HUES48 (cell line): ENCODE data around the gene SPIC.
A peak's percentile ranks its signal among the peaks of the same experiment; 100 is the strongest.
"Not testable (repeated sequence)": the region's sequence is repeated elsewhere in the genome, so short reads cannot be mapped to it uniquely, and the experiment has no call there.

Source experiments
- H3K27ac ChIP-seq: one replicate; pipeline ENCODE4 v1.7.0; 2013; ENCODE audit warnings: low read depth, low read length, inconsistent platforms
- H3K27me3 ChIP-seq: 2 replicates; pipeline ENCODE4 v1.6.1; 2013; ENCODE audit warnings: mild to moderate bottlenecking, low read length; ENCODE audit not compliant: control insufficient read depth, insufficient read depth
- H3K36me3 ChIP-seq: 2 replicates; pipeline ENCODE4 v1.6.1; 2013; ENCODE audit warnings: low read length; ENCODE audit not compliant: control insufficient read depth, insufficient read depth
- H3K4me1 ChIP-seq: 2 replicates; pipeline ENCODE4 v1.6.1; 2013; ENCODE audit warnings: mild to moderate bottlenecking, low read length; ENCODE audit not compliant: control insufficient read depth, insufficient read depth
- H3K4me3 ChIP-seq: 2 replicates; pipeline ENCODE4 v1.5.1; 2013; ENCODE audit warnings: mild to moderate bottlenecking, low read depth, low read length
- H3K9ac ChIP-seq: 2 replicates; pipeline ENCODE4 v1.6.1; 2013; ENCODE audit warnings: mild to moderate bottlenecking, low read depth, low read length, moderate library complexity
- H3K9me3 ChIP-seq: 2 replicates; pipeline ENCODE4 v1.6.1; 2013; ENCODE audit warnings: low read length; ENCODE audit not compliant: control insufficient read depth, insufficient read depth

Gene SPIC

DNA sequence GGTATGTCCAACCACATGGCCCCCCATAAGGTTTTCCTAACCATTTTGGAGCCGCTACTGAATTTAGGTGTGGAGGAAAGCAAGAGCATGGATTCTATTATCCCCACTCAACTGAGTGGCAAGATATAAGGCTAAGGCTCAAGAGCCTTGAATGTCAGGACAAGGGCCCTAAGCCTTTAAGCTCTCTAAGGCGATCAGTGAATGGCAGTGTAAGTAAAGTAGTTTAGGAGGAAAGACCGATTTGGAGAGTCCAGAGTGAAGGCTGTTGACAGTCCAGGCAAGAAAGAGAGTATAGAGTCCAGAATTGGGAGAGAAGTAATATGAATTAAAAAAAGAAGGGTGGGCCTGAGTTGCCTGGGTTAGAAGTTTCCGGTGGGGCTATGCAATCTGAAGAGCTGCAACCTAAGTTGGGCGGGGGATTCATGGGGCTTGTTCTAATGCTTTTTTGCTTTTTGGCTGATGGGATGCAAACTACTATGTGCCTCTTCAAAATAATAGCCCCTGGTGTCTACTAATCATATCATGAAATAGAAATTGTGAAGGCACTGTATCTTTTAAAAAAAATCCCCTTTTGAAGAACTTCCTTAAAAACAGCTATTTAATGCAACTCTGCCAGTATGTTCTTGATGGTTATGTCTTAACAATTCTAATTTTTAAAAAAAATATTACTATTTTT lies at the start of gene SPIC:
SPIC (plus strand) TSS at position 626 of the 676 bp plus-strand sequence. CDS start 1,569 bp downstream, outside the sequence.
- H3K4me1 ChIP-seq = peaks cover 17% of the 10 kb centered on the region
- H3K36me3 ChIP-seq = no peaks in the 10 kb centered on the region
- H3K9ac ChIP-seq = no peak within 1 kb of the TSS
- no peaks in the 10 kb centered on the region for H3K9me3 ChIP-seq
- no peak within 1 kb of the TSS; the same call in 1 of the 2 replicates for H3K4me3 ChIP-seq
- no peaks in the 10 kb centered on the region for H3K27me3 ChIP-seq
- H3K27ac ChIP-seq = no peak within 1 kb of the TSS

DNA sequence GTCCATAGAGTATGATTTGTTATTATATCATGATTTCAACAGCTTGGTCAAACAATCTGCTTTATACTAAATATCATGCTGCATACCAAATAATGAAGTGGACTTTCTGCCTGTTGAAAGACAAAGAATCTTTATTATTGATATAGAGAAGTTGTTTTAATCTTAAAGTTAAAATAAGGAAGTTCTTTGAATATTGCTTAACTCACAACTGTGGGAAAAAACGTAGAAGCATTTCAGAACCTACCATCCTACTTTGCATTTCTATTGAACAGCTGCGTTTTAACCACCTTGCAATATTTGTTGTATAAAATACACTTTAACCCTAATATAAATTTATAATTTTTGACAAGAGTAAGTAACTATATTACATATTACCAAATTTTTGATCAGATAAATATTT lies 44.7 kb upstream of the SPIC start:
- Histone ChIP-seq H3K4me3 (no peak overlapping the region), H3K36me3 (no peaks in the 10 kb centered on the region), H3K4me1 (no peaks in the 10 kb centered on the region), H3K9ac (no peak overlapping the region), H3K27me3 (no peaks in the 10 kb centered on the region), H3K9me3 (no peaks in the 10 kb centered on the region), H3K27ac (no peak overlapping the region)

DNA sequence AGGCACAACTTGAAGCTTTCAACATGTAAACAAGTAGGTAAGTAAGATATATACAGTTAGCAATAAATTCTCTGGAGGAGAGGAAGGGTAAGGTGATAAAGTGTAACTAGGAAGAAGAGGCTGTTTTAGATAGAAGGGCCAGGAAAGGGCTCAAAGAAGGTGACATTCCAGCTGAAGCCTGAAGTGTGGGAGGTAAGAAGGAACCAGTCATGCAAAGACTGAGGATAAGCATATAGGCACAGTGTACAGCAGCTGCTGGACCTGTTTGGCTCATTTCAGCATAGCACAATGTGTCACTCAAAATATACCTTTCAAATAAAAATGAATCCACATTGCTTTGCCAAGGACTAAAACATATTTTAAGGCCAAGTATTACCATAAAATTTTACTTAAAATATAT lies 39.0 kb upstream of the SPIC start:
- no peaks in the 10 kb centered on the region for H3K36me3 ChIP-seq
- H3K27me3 ChIP-seq = no peaks in the 10 kb centered on the region
- H3K4me1 ChIP-seq = no peaks in the 10 kb centered on the region
- no peak overlapping the region for H3K9ac ChIP-seq
- H3K4me3 ChIP-seq = no peak overlapping the region
- H3K27ac ChIP-seq = no peak overlapping the region
- H3K9me3 ChIP-seq = no peaks in the 10 kb centered on the region

DNA sequence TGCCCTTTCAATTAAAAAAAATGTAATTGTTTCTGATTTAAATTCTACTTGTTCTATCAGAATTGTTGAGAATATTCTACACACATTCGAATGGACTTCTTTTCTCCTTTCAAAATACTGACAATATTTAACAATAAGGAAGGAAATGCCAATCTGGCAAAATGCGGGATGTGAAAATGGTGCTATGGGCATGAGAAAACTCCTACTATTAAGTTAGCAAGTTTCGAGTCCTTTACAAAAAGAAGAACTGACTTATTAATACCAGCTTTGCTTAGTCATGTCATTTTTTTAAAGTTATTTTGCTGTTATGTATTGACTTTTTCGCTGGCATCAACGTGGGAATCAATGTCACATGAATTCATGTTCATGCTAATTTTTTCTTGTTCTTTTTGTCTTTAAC lies 35.9 kb upstream of the SPIC start:
- H3K4me1 ChIP-seq = no peaks in the 10 kb centered on the region
- no peaks in the 10 kb centered on the region for H3K36me3 ChIP-seq
- H3K27ac ChIP-seq = no peak overlapping the region

GRCh38 chr12:101441461-101442224 lies 33.5 kb upstream of the SPIC start:
- H3K9me3 ChIP-seq = no peaks in the 10 kb centered on the region
- H3K4me3 ChIP-seq = no peak overlapping the region
- no peaks in the 10 kb centered on the region for H3K36me3 ChIP-seq
- no peak overlapping the region for H3K27ac ChIP-seq
- H3K27me3 ChIP-seq = no peaks in the 10 kb centered on the region
- no peak overlapping the region for H3K9ac ChIP-seq
- no peaks in the 10 kb centered on the region for H3K4me1 ChIP-seq

More for the DNA sequence above, 35.9 kb upstream of the SPIC start:
- Histone ChIP-seq H3K27me3 (no peaks in the 10 kb centered on the region), H3K9ac (no peak overlapping the region), H3K4me3 (no peak overlapping the region), H3K9me3 (no peaks in the 10 kb centered on the region)

DNA sequence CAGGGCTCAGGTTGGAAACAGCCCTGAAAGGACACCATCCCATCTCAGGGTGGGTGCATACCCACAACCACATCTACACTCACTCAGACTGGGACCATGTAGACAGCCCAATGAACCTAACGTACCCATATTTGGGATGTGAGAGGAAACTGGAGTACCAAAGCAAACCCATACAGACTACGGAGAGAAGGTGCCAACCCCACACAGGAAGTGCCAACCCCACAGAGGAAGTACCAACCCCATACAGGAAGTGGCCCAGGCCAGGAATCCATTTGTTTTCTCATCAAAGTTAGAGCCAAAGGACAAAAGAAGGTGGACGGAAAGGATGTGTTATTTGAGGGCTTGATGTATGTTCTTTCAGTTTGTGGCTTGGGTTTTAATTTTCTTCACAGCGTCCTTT lies 19.5 kb upstream of the SPIC start:
- Histone ChIP-seq H3K9me3 (peaks cover 4% of the 10 kb centered on the region), H3K9ac (no peak overlapping the region), H3K4me1 (no peaks in the 10 kb centered on the region), H3K27me3 (no peaks in the 10 kb centered on the region), H3K27ac (no peak overlapping the region), H3K4me3 (no peak overlapping the region), H3K36me3 (no peaks in the 10 kb centered on the region)

- peak overlapping the region; percentile 42 for H3K27ac ChIP-seq
- H3K27me3 ChIP-seq = no peaks in the 10 kb centered on the region
- H3K9me3 ChIP-seq = peaks cover 4% of the 10 kb centered on the region
- H3K4me1 ChIP-seq = no peaks in the 10 kb centered on the region
- no peak overlapping the region for H3K9ac ChIP-seq
- no peak overlapping the region for H3K4me3 ChIP-seq
- no peaks in the 10 kb centered on the region for H3K36me3 ChIP-seq
Measured at GRCh38 chr12:101459642-101460346, 15.3 kb upstream of the SPIC start.

DNA sequence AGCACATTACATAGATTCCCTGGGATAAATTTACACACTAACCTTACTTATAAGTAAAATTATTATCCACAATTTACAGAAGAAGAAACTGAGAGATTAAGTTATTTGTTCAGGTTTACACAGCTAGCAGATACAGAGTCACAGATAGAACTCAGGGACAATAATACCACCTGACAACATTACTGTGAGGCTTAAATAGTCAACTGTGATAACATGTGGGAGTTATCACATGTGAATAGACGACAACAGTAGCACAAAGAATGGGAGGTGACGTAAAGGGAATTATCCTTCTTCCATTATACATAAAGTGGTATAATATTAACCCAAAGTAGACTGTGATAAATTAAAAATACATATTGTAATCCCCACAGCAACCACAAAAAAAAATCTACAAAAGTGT lies 6.2 kb upstream of the SPIC start:
- Histone ChIP-seq H3K27me3 (no peaks in the 10 kb centered on the region), H3K27ac (no peak overlapping the region), H3K4me3 (no peak overlapping the region), H3K9me3 (no peaks in the 10 kb centered on the region), H3K4me1 (peaks cover 8% of the 10 kb centered on the region), H3K36me3 (no peaks in the 10 kb centered on the region), H3K9ac (no peak overlapping the region)

DNA sequence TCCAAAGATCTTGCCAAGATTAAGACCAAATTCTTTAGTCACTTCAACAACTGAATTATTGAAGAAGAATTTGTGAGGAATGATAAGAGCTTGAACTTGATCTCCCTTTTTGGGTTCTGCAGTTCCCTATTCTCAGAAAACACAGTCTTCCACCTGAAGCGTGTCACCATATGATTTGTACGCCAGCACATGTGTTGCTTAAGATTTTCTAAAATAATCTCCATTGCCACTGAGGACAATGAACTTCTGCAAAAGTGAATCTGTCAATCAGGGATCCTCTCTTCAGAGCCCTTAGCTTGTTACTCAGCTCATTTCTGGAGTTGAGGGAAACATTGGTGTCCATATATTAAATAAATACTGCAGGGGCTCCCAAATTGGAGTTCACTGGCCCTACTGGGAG lies 4.2 kb upstream of the SPIC start:
- Histone ChIP-seq H3K4me3 (no peak overlapping the region), H3K4me1 (peaks cover 17% of the 10 kb centered on the region), H3K9ac (no peak overlapping the region), H3K27ac (no peak overlapping the region), H3K9me3 (no peaks in the 10 kb centered on the region), H3K27me3 (no peaks in the 10 kb centered on the region), H3K36me3 (no peaks in the 10 kb centered on the region)

DNA sequence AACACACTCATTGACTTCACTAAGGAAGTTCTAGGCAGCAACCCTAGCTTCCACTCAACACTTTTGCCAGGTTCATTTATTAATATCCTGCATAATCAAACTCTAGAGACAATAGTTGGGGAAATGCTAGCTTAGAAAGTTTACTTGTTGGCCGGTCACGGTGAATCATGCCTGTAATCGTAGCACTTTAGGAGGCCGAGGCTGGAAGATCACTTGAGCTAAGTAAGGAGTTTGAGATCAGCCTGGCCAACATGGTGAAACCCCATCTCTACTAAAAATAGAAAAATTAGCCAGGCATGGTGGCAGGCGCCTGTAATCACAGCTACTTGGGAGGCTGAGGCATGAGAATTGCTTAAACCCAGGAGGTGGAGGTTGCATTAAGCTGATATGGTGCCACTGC lies 3.3 kb upstream of the SPIC start:
- H3K9ac ChIP-seq, H3K27ac ChIP-seq, H3K9me3 ChIP-seq, H3K4me3 ChIP-seq, H3K36me3 ChIP-seq, H3K27me3 ChIP-seq: not testable (repeated sequence)
- H3K4me1 ChIP-seq = peaks cover 17% of the 10 kb centered on the region

DNA sequence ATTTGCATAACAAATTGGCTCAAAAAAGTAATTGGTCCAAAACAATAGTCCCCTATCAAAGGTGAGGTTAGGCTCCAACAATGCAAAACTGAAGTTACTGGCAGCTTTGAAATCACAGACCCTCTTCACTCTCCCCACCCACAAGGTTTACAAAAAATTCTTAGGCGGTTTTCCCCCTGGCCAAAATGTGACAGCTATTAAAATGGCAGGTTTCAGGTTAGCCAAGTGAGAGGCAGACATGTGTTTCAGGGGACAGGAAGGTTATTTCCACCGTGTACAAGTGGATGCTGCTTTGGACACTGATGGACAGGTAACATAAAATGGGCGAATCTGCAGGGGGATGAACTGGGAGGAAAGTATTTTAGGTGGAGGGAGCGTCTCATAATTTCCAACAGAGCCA lies 888 bp upstream of the SPIC start:
- Histone ChIP-seq H3K9me3 (no peaks in the 10 kb centered on the region), H3K9ac (no peak overlapping the region)

More for the DNA sequence above, 888 bp upstream of the SPIC start:
- no peak overlapping the region; the same call in 1 of the 2 replicates for H3K4me3 ChIP-seq
- no peaks in the 10 kb centered on the region for H3K36me3 ChIP-seq
- H3K4me1 ChIP-seq = peaks cover 17% of the 10 kb centered on the region
- no peak overlapping the region for H3K27ac ChIP-seq
- H3K27me3 ChIP-seq = no peaks in the 10 kb centered on the region
